ENCODE data around the gene PATL1. TPM values are rescaled to one million over a fixed set of nuclear protein-coding genes. Genes with fewer than 3 reads are reported as not detected.
"Not testable (repeated sequence)": the region's sequence is repeated elsewhere in the genome, so short reads cannot be mapped to it uniquely, and the experiment has no call there.

Gene PATL1
- total and polyA plus RNA-seq, 5 donors: 11.7 to 30.2 (median 22.6) TPM

- no peaks in the 10 kb centered on the region for H3K27me3 ChIP-seq (ENCODE audit: control insufficient read depth, insufficient read depth)
- no peak overlapping the region for H3K4me3 ChIP-seq (ENCODE audit: low read length)
- no peak overlapping the region for H3K27ac ChIP-seq (ENCODE audit: low read length)
- intact Hi-C loops (cut with DNase I): no loop called here
- H3K9me3 ChIP-seq (ENCODE audit: control insufficient read depth, low read length): no peaks in the 10 kb centered on the region
- no peaks in the 10 kb centered on the region for H3K4me1 ChIP-seq (ENCODE audit: control insufficient read depth, insufficient read depth, low read length)
- DNase-seq (no peak), ATAC-seq (no peak)
Observed at GRCh38 chr11:59698506-59698905, 29.7 kb upstream of the PATL1 start.

GRCh38 chr11:59692915-59693314, 24.1 kb upstream of the PATL1 start:
- no peak for DNase-seq
- intact Hi-C loops (cut with DNase I): no loop called here
- no peak overlapping the region for H3K27ac ChIP-seq (ENCODE audit: low read length)
- H3K9me3 ChIP-seq (ENCODE audit: control insufficient read depth, low read length): no peaks in the 10 kb centered on the region
- no peak for ATAC-seq
- no peaks in the 10 kb centered on the region for H3K4me1 ChIP-seq (ENCODE audit: control insufficient read depth, insufficient read depth, low read length)
- H3K27me3 ChIP-seq (ENCODE audit: control insufficient read depth, insufficient read depth): no peaks in the 10 kb centered on the region
- H3K4me3 ChIP-seq (ENCODE audit: low read length): no peak overlapping the region

- DNase-seq (no peak), ATAC-seq (no peak)
- 72% methylated on average over 2 of the region's 2 CpGs for WGBS
- no peak overlapping the region for H3K27ac ChIP-seq (ENCODE audit: low read length)
- no peaks in the 10 kb centered on the region for H3K9me3 ChIP-seq (ENCODE audit: control insufficient read depth, low read length)
- no peak overlapping the region for H3K4me3 ChIP-seq (ENCODE audit: low read length)
- no peaks in the 10 kb centered on the region for H3K4me1 ChIP-seq (ENCODE audit: control insufficient read depth, insufficient read depth, low read length)
- no peaks in the 10 kb centered on the region for H3K27me3 ChIP-seq (ENCODE audit: control insufficient read depth, insufficient read depth)
- intact Hi-C loops (cut with DNase I): no loop called here
Observed at GRCh38 chr11:59691156-59691555, 22.3 kb upstream of the PATL1 start.

- no peak for DNase-seq
- H3K27me3 ChIP-seq (ENCODE audit: control insufficient read depth, insufficient read depth): no peaks in the 10 kb centered on the region
- WGBS: 77% methylated on average over 3 of the region's 3 CpGs
- ATAC-seq: no peak
- intact Hi-C loops (cut with DNase I): no loop called here
- no peaks in the 10 kb centered on the region for H3K9me3 ChIP-seq (ENCODE audit: control insufficient read depth, low read length)
- no peaks in the 10 kb centered on the region for H3K4me1 ChIP-seq (ENCODE audit: control insufficient read depth, insufficient read depth, low read length)
- no peak overlapping the region for H3K27ac ChIP-seq (ENCODE audit: low read length)
- H3K4me3 ChIP-seq (ENCODE audit: low read length): no peak overlapping the region
Observed at GRCh38 chr11:59689015-59689414, 20.2 kb upstream of the PATL1 start.

- intact Hi-C loops (cut with DNase I): loop anchor here in 2 of 4 donors (5.0 kb wide), 2 partner anchors 144 to 509 kb away; partner anchors contain the start of gene DTX4 (in 1 of the 2)
- WGBS: 60% methylated on average over 7 of the region's 7 CpGs
Observed at GRCh38 chr11:59681260-59681725, 12.5 kb upstream of the PATL1 start.

GRCh38 chr11:59680287-59681154, 11.7 kb upstream of the PATL1 start:
- H3K9me3 ChIP-seq (ENCODE audit: control insufficient read depth, low read length): no peaks in the 10 kb centered on the region
- no peaks in the 10 kb centered on the region for H3K27me3 ChIP-seq (ENCODE audit: control insufficient read depth, insufficient read depth)
- H3K27ac ChIP-seq (ENCODE audit: low read length): no peak overlapping the region
- no peaks in the 10 kb centered on the region for H3K4me1 ChIP-seq (ENCODE audit: control insufficient read depth, insufficient read depth, low read length)
- H3K4me3 ChIP-seq (ENCODE audit: low read length): no peak overlapping the region
- DNase-seq (peak; percentile 46 to 77 (median 65)), ATAC-seq (peak; percentile 83 to 87)
- intact Hi-C loops (cut with DNase I): loop anchor here in 2 of 4 donors (5.0 kb wide), 2 partner anchors 143 to 508 kb away; partner anchors contain the start of gene DTX4 (in 1 of the 2)
- WGBS: 52% methylated on average over 1 of the region's 1 CpG

More at GRCh38 chr11:59681260-59681725, 12.5 kb upstream of the PATL1 start:
- not testable (repeated sequence) for H3K27ac ChIP-seq (ENCODE audit: low read length); ATAC-seq; H3K4me3 ChIP-seq (ENCODE audit: low read length); H3K4me1 ChIP-seq (ENCODE audit: control insufficient read depth, insufficient read depth, low read length); H3K9me3 ChIP-seq (ENCODE audit: control insufficient read depth, low read length); H3K27me3 ChIP-seq (ENCODE audit: control insufficient read depth, insufficient read depth); DNase-seq

GRCh38 chr11:59679347-59679746, 10.5 kb upstream of the PATL1 start:
- Histone ChIP-seq H3K9me3 (ENCODE audit: control insufficient read depth, low read length) (no peaks in the 10 kb centered on the region), H3K4me3 (ENCODE audit: low read length) (no peak overlapping the region), H3K27ac (ENCODE audit: low read length) (no peak overlapping the region), H3K27me3 (ENCODE audit: control insufficient read depth, insufficient read depth) (no peaks in the 10 kb centered on the region), H3K4me1 (ENCODE audit: control insufficient read depth, insufficient read depth, low read length) (no peaks in the 10 kb centered on the region)
- no peak for ATAC-seq
- DNase-seq: no peak
- intact Hi-C loops (cut with DNase I): loop anchor here in 2 of 4 donors (5.0 kb wide), 1 partner anchor 142 kb away; no protein-coding TSS in a partner anchor

- Histone ChIP-seq H3K27me3 (ENCODE audit: control insufficient read depth, insufficient read depth) (no peaks in the 10 kb centered on the region), H3K9me3 (ENCODE audit: control insufficient read depth, low read length) (no peaks in the 10 kb centered on the region), H3K4me1 (ENCODE audit: control insufficient read depth, insufficient read depth, low read length) (no peaks in the 10 kb centered on the region), H3K4me3 (ENCODE audit: low read length) (no peak overlapping the region), H3K27ac (ENCODE audit: low read length) (no peak overlapping the region)
- intact Hi-C loops (cut with DNase I): loop anchor here in 2 of 4 donors (5.0 kb wide), 1 partner anchor 141 kb away; no protein-coding TSS in a partner anchor
- 88% methylated on average over 3 of the region's 3 CpGs for WGBS
- DNase-seq (no peak), ATAC-seq (no peak)
Observed at GRCh38 chr11:59678813-59679165, 10.0 kb upstream of the PATL1 start.

- 94% methylated on average over 2 of the region's 2 CpGs for WGBS
- no peak for DNase-seq
- H3K4me3 ChIP-seq (ENCODE audit: low read length): no peak overlapping the region
Observed at GRCh38 chr11:59678118-59678812, 9.4 kb upstream of the PATL1 start.

GRCh38 chr11:59676205-59676604, 7.4 kb upstream of the PATL1 start:
- no peaks in the 10 kb centered on the region for H3K27me3 ChIP-seq (ENCODE audit: control insufficient read depth, insufficient read depth)
- intact Hi-C loops (cut with DNase I): loop anchor here in 2 of 4 donors (5.0 kb wide), 1 partner anchor 139 kb away; no protein-coding TSS in a partner anchor
- 87% methylated on average over 8 of the region's 8 CpGs for WGBS

More at GRCh38 chr11:59678118-59678812, 9.4 kb upstream of the PATL1 start:
- H3K4me1 ChIP-seq (ENCODE audit: control insufficient read depth, insufficient read depth, low read length): no peaks in the 10 kb centered on the region
- H3K27ac ChIP-seq (ENCODE audit: low read length): no peak overlapping the region
- no peak for ATAC-seq
- H3K27me3 ChIP-seq (ENCODE audit: control insufficient read depth, insufficient read depth): no peaks in the 10 kb centered on the region
- intact Hi-C loops (cut with DNase I): loop anchor here in 2 of 4 donors (5.0 kb wide), 1 partner anchor 141 kb away; no protein-coding TSS in a partner anchor
- H3K9me3 ChIP-seq (ENCODE audit: control insufficient read depth, low read length): no peaks in the 10 kb centered on the region

GRCh38 chr11:59674291-59674690, 5.5 kb upstream of the PATL1 start:
- Histone ChIP-seq H3K4me3 (ENCODE audit: low read length) (no peak overlapping the region), H3K9me3 (ENCODE audit: control insufficient read depth, low read length) (no peaks in the 10 kb centered on the region), H3K27me3 (ENCODE audit: control insufficient read depth, insufficient read depth) (no peaks in the 10 kb centered on the region), H3K4me1 (ENCODE audit: control insufficient read depth, insufficient read depth, low read length) (no peaks in the 10 kb centered on the region), H3K27ac (ENCODE audit: low read length) (no peak overlapping the region)
- ATAC-seq: no peak
- WGBS: 63% methylated on average over 2 of the region's 2 CpGs
- intact Hi-C loops (cut with DNase I): no loop called here
- DNase-seq: no peak

More at GRCh38 chr11:59676205-59676604, 7.4 kb upstream of the PATL1 start:
- DNase-seq: no peak
- no peaks in the 10 kb centered on the region for H3K9me3 ChIP-seq (ENCODE audit: control insufficient read depth, low read length)
- H3K4me3 ChIP-seq (ENCODE audit: low read length): no peak overlapping the region
- no peaks in the 10 kb centered on the region for H3K4me1 ChIP-seq (ENCODE audit: control insufficient read depth, insufficient read depth, low read length)
- H3K27ac ChIP-seq (ENCODE audit: low read length): no peak overlapping the region
- no peak for ATAC-seq

Measured in right cardiac atrium (tissue), 5 donors.